GM13976 (cell line): ENCODE results near the gene HBS1L.

ENCODE experiments used
- DNase-seq: peaks from one replicate; pipeline ENCODE4 v3.0.0; 2012; ENCODE audit warnings: low spot score
- in situ Hi-C: fragments of 300-500 bp; cut with MboI; formaldehyde crosslinking; loops from one replicate; pipeline ENCODE4 v1.12.0; 2022; ENCODE audit warnings: low sequenced_read_pairs, mixed read lengths, inconsistent platforms; ENCODE audit not compliant: unreplicated experiment
- TF ChIP-seq, protein P1 (sequence below): IDR thresholded peaks from 2 replicates; pipeline ENCODE4 v1.5.1; 2012; ENCODE audit warnings: borderline replicate concordance, mild to moderate bottlenecking; ENCODE audit not compliant: insufficient read depth; ENCODE audit errors: extremely low read depth, missing control alignments, control extremely low read depth

HBS1L gene

GRCh38 chr6:134959603-134960002 is 95.0 kb downstream of the HBS1L start:
- DNase-seq: no peak
- TF ChIP-seq, protein P1, sequence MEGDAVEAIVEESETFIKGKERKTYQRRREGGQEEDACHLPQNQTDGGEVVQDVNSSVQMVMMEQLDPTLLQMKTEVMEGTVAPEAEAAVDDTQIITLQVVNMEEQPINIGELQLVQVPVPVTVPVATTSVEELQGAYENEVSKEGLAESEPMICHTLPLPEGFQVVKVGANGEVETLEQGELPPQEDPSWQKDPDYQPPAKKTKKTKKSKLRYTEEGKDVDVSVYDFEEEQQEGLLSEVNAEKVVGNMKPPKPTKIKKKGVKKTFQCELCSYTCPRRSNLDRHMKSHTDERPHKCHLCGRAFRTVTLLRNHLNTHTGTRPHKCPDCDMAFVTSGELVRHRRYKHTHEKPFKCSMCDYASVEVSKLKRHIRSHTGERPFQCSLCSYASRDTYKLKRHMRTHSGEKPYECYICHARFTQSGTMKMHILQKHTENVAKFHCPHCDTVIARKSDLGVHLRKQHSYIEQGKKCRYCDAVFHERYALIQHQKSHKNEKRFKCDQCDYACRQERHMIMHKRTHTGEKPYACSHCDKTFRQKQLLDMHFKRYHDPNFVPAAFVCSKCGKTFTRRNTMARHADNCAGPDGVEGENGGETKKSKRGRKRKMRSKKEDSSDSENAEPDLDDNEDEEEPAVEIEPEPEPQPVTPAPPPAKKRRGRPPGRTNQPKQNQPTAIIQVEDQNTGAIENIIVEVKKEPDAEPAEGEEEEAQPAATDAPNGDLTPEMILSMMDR: no peak
- in situ Hi-C loops: no loop called here

GRCh38 chr6:134956676-134957075 is 97.9 kb downstream of the HBS1L start:
- in situ Hi-C loops: no loop called here
- TF ChIP-seq, protein P1: no peak
- no peak for DNase-seq

- TF ChIP-seq, protein P1: no peak
- DNase-seq: no peak
- in situ Hi-C loops: no loop called here
These were observed 98.6 kb downstream of the HBS1L start for GRCh38 chr6:134956032-134956431.

GRCh38 chr6:134954272-134955000 is 100.2 kb downstream of the HBS1L start:
- in situ Hi-C loops: no loop called here
- DNase-seq: no peak
- TF ChIP-seq, protein P1: no peak

DNA sequence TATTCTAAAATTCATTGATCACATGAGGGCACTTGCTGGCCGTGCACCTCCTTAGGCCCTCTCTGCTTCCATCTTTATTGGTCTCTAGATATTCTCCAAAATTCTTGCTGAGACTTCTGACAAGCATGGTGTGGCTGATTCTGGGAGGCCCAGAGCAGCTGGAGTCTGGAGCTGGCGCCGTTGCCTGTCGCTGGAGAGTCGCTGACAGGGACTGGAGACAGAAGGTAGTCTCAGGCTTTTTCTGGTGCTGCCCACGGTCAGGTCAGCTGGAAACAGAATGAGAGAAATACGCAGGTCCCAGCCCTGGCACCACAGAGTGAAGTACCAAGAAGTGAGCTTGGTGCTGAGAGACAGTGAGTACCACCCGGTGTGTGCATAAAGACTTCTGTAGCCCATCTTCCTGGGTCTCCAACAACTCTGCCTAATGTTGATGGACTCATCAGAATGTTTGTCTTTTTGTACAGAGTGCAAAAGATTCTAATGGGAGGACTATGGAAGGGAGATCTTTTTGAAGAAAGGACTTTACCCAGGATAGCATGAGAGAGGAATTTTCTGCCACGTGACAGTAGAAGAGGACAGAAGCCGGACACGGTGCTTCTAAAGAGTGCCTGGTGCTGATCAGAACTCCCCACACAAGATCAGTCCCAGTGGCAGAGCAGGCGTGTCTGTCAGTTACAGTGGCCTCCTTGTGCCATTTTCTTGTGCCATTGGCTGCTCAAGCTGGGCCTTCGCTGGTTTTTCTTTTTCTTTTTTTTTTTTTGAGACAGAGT is 102.9 kb downstream of the HBS1L start:
- in situ Hi-C loops: no loop called here
- TF ChIP-seq, protein P1: no peak
- DNase-seq: no peak

GRCh38 chr6:134950482-134950881 is 104.1 kb downstream of the HBS1L start:
- TF ChIP-seq, protein P1: no peak
- in situ Hi-C loops: no loop called here
- no peak for DNase-seq
